ENCODE data around the gene LRRTM4.

The LRRTM4 gene

GRCh38 chr2:76870581-76870980 is 651.6 kb downstream of the LRRTM4 start:
- TF ChIP-seq POLR2A (IDR thresholded peaks at IDR 0.05; ENCODE audit: low read depth, low read length): no peak
- DNase-seq (ENCODE audit: insufficient read length, low spot score) (no peak), FAIRE-seq (no peak)

GRCh38 chr2:76870011-76870410 is 652.2 kb downstream of the LRRTM4 start:
- FAIRE-seq (no peak), DNase-seq (ENCODE audit: insufficient read length, low spot score) (no peak)
- TF ChIP-seq POLR2A (IDR thresholded peaks at IDR 0.05; ENCODE audit: low read depth, low read length): no peak

GRCh38 chr2:76867854-76868253 is 654.3 kb downstream of the LRRTM4 start:
- TF ChIP-seq POLR2A (IDR thresholded peaks at IDR 0.05; ENCODE audit: low read depth, low read length): no peak
- DNase-seq (ENCODE audit: insufficient read length, low spot score): no peak
- FAIRE-seq: no peak

- FAIRE-seq (no peak), DNase-seq (ENCODE audit: insufficient read length, low spot score) (no peak)
- no peak for TF ChIP-seq POLR2A (IDR thresholded peaks at IDR 0.05; ENCODE audit: low read depth, low read length)
These were observed 655.7 kb downstream of the LRRTM4 start for GRCh38 chr2:76866464-76866863.

GRCh38 chr2:76862901-76863300 is 659.3 kb downstream of the LRRTM4 start:
- DNase-seq (ENCODE audit: insufficient read length, low spot score) (no peak), FAIRE-seq (no peak)
- TF ChIP-seq POLR2A (IDR thresholded peaks at IDR 0.05; ENCODE audit: low read depth, low read length): no peak

- TF ChIP-seq POLR2A (IDR thresholded peaks at IDR 0.05; ENCODE audit: low read depth, low read length): no peak
- DNase-seq (ENCODE audit: insufficient read length, low spot score) (no peak), FAIRE-seq (no peak)
These were observed 660.5 kb downstream of the LRRTM4 start for GRCh38 chr2:76861708-76862107.

GRCh38 chr2:76851000-76851399 is 671.2 kb downstream of the LRRTM4 start:
- no peak for FAIRE-seq
- no peak for TF ChIP-seq POLR2A (IDR thresholded peaks at IDR 0.05; ENCODE audit: low read depth, low read length)
- DNase-seq (ENCODE audit: insufficient read length, low spot score): no peak

GRCh38 chr2:76849086-76849485 is 673.1 kb downstream of the LRRTM4 start:
- DNase-seq (ENCODE audit: insufficient read length, low spot score) (no peak), FAIRE-seq (no peak)
- TF ChIP-seq POLR2A (IDR thresholded peaks at IDR 0.05; ENCODE audit: low read depth, low read length): no peak

GRCh38 chr2:76839826-76840225 is 682.4 kb downstream of the LRRTM4 start:
- FAIRE-seq (no peak), DNase-seq (ENCODE audit: insufficient read length, low spot score) (no peak)
- TF ChIP-seq POLR2A (IDR thresholded peaks at IDR 0.05; ENCODE audit: low read depth, low read length): no peak

GRCh38 chr2:76829374-76830234 is 692.6 kb downstream of the LRRTM4 start:
- TF ChIP-seq POLR2A (IDR thresholded peaks at IDR 0.05; ENCODE audit: low read depth, low read length): no peak
- no peak for FAIRE-seq
- DNase-seq (ENCODE audit: insufficient read length, low spot score): no peak

GRCh38 chr2:76826691-76827090 is 695.5 kb downstream of the LRRTM4 start:
- FAIRE-seq: no peak
- no peak for DNase-seq (ENCODE audit: insufficient read length, low spot score)
- no peak for TF ChIP-seq POLR2A (IDR thresholded peaks at IDR 0.05; ENCODE audit: low read depth, low read length)

GRCh38 chr2:76825140-76825970 is 696.8 kb downstream of the LRRTM4 start:
- DNase-seq (ENCODE audit: insufficient read length, low spot score): no peak
- no peak for TF ChIP-seq POLR2A (IDR thresholded peaks at IDR 0.05; ENCODE audit: low read depth, low read length)
- FAIRE-seq: no peak

- TF ChIP-seq POLR2A (IDR thresholded peaks at IDR 0.05; ENCODE audit: low read depth, low read length): no peak
- DNase-seq (ENCODE audit: insufficient read length, low spot score) (no peak), FAIRE-seq (no peak)
These were observed 700.4 kb downstream of the LRRTM4 start for GRCh38 chr2:76821731-76822130.

- TF ChIP-seq POLR2A (IDR thresholded peaks at IDR 0.05; ENCODE audit: low read depth, low read length): no peak
- FAIRE-seq (no peak), DNase-seq (ENCODE audit: insufficient read length, low spot score) (no peak)
These were observed 709.1 kb downstream of the LRRTM4 start for GRCh38 chr2:76813084-76813483.

All from H54 (cell line).